Hepatocyte (in vitro differentiated cells): ENCODE results near the gene FAF1. TPM values are rescaled to one million over a fixed set of nuclear protein-coding genes. Genes with fewer than 3 reads are reported as not detected.

Source experiments
- DNase-seq: peaks from one replicate; pipeline ENCODE4 v3.0.0-alpha.2; 2016; ENCODE audit warnings: low spot score
- H2AFZ ChIP-seq: fragments of 200-600 bp; sonication (generic); 2 replicates; pipeline ENCODE4 v1.6.0; 2016; ENCODE audit warnings: antibody characterized with exemption, mild to moderate bottlenecking
- H3K27ac ChIP-seq: fragments of 200-600 bp; sonication (generic); 2 replicates; pipeline ENCODE4 v1.5.1; 2016; ENCODE audit warnings: mild to moderate bottlenecking
- H3K27me3 ChIP-seq: fragments of 200-600 bp; sonication (generic); 2 replicates; pipeline ENCODE4 v1.6.1; 2016
- H3K36me3 ChIP-seq: fragments of 200-600 bp; sonication (generic); replicated peaks from 2 replicates; pipeline ENCODE4 v1.5.1; 2016; ENCODE audit warnings: low read depth; ENCODE audit not compliant: insufficient read depth
- H3K4me1 ChIP-seq: fragments of 200-600 bp; sonication (generic); 2 replicates; pipeline ENCODE4 v1.5.1; 2016; ENCODE audit warnings: mild to moderate bottlenecking, moderate library complexity; ENCODE audit not compliant: insufficient read depth
- H3K4me2 ChIP-seq: fragments of 200-600 bp; sonication (generic); 2 replicates; pipeline ENCODE4 v1.6.0; 2016
- H3K4me3 ChIP-seq: fragments of 200-600 bp; sonication (generic); 2 replicates; pipeline ENCODE4 v1.5.1; 2016; ENCODE audit warnings: mild to moderate bottlenecking
- H3K79me2 ChIP-seq: fragments of 200-600 bp; sonication (generic); 2 replicates; pipeline ENCODE4 v1.6.0; 2017; ENCODE audit warnings: mild to moderate bottlenecking
- H3K9me2 ChIP-seq: fragments of 200-600 bp; sonication (generic); replicated peaks from 2 replicates; pipeline ENCODE4 v1.6.0; 2017; ENCODE audit warnings: mild to moderate bottlenecking; ENCODE audit not compliant: insufficient read depth
- H3K9me3 ChIP-seq: fragments of 200-600 bp; sonication (generic); 2 replicates; pipeline ENCODE4 v1.5.1; 2016; ENCODE audit warnings: low read depth, mild to moderate bottlenecking
- H4K20me1 ChIP-seq: fragments of 200-600 bp; sonication (generic); 2 replicates; pipeline ENCODE4 v1.6.0; 2016; ENCODE audit warnings: mild to moderate bottlenecking; ENCODE audit not compliant: insufficient read depth, poor library complexity, severe bottlenecking
- CTCF ChIP-seq: fragments of 200-600 bp; sonication (generic); IDR thresholded peaks from 2 replicates; pipeline ENCODE4 v1.5.1; 2016; ENCODE audit warnings: antibody characterized with exemption, mild to moderate bottlenecking; ENCODE audit not compliant: poor library complexity
- EZH2 ChIP-seq: fragments of 200-600 bp; sonication (generic); IDR thresholded peaks from 2 replicates; pipeline ENCODE4 v1.6.1; 2016; ENCODE audit warnings: antibody characterized with exemption, mild to moderate bottlenecking, borderline replicate concordance
- EZH2phosphoT487 ChIP-seq: fragments of 200-600 bp; sonication (generic); IDR thresholded peaks from one replicate; pipeline ENCODE4 v1.6.1; 2018; ENCODE audit warnings: antibody characterized with exemption, mild to moderate bottlenecking, low read depth, moderate library complexity; ENCODE audit not compliant: unreplicated experiment, severe bottlenecking
- WGBS: methylation state at CpG from one replicate; pipeline ENCODE4 v1.1.6; 2016; ENCODE audit warnings: low lambda C conversion rate; ENCODE audit errors: missing lambda C conversion rate; 5-methylcytosine and 5-hydroxymethylcytosine counted together
- polyA plus RNA-seq: library from polyadenylated mRNA; unstranded; fragments of >200 nt; fragmentation: Nextera tagmentation; extraction: Ambion mirVana; gene quantifications from 2 replicates; pipeline ENCODE4 v1.2.1, GENCODE V29; 2016
- total RNA-seq: library from RNA; depleted of rRNA; stranded (reverse); fragments of >200 nt; gene quantifications from 2 replicates; pipeline ENCODE4 v1.2.3, GENCODE V29; 2014

The FAF1 gene
- total and polyA plus RNA-seq, 2 experiments from 2014 or later = 25.7 to 35.5 TPM

GRCh38 chr1:50427086-50427817, 532.8 kb downstream of the FAF1 start:
- H3K4me1 ChIP-seq = peaks cover 17% of the 10 kb centered on the region
- no peak overlapping the region for H3K27ac ChIP-seq
- no peak overlapping the region for H2AFZ ChIP-seq
- DNase-seq = no peak
- peaks cover 99% of the 10 kb centered on the region for H3K27me3 ChIP-seq
- peak overlapping the region; percentile 51 for H3K4me2 ChIP-seq
- H3K9me3 ChIP-seq = no peaks in the 10 kb centered on the region
- H3K9me2 ChIP-seq = no peaks in the 10 kb centered on the region
- peak; percentile 58 for TF ChIP-seq EZH2phosphoT487
- peak; percentile 95 for TF ChIP-seq EZH2
- TF ChIP-seq CTCF = no peak
- no peaks in the 10 kb centered on the region for H3K36me3 ChIP-seq
- H3K79me2 ChIP-seq = no peaks in the 10 kb centered on the region
- no peaks in the 10 kb centered on the region for H4K20me1 ChIP-seq
- no peak overlapping the region for H3K4me3 ChIP-seq
- 3% methylated on average over 42 of the region's 44 CpGs for WGBS

GRCh38 chr1:50426702-50427085, 533.4 kb downstream of the FAF1 start:
- H3K9me3 ChIP-seq = no peaks in the 10 kb centered on the region
- peak overlapping the region; percentile 51 for H3K4me2 ChIP-seq
- 0% methylated on average over 6 of the region's 28 CpGs for WGBS
- H3K27ac ChIP-seq = no peak overlapping the region
- no peak overlapping the region for H3K4me3 ChIP-seq
- H3K27me3 ChIP-seq = peaks cover 99% of the 10 kb centered on the region
- TF ChIP-seq CTCF (no peak), EZH2 (no peak), EZH2phosphoT487 (no peak)
- H2AFZ ChIP-seq = no peak overlapping the region
- no peaks in the 10 kb centered on the region for H4K20me1 ChIP-seq
- H3K4me1 ChIP-seq = peaks cover 17% of the 10 kb centered on the region
- no peak for DNase-seq
- H3K9me2 ChIP-seq = no peaks in the 10 kb centered on the region
- H3K79me2 ChIP-seq = no peaks in the 10 kb centered on the region
- H3K36me3 ChIP-seq = no peaks in the 10 kb centered on the region

- peaks cover 17% of the 10 kb centered on the region for H3K4me1 ChIP-seq
- no peaks in the 10 kb centered on the region for H3K9me3 ChIP-seq
- no peaks in the 10 kb centered on the region for H3K79me2 ChIP-seq
- H3K4me2 ChIP-seq = no peak overlapping the region
- H3K27ac ChIP-seq = no peak overlapping the region
- H4K20me1 ChIP-seq = no peaks in the 10 kb centered on the region
- DNase-seq = no peak
- no peak for TF ChIP-seq EZH2
- no peak for TF ChIP-seq CTCF
- H3K27me3 ChIP-seq = peaks cover 99% of the 10 kb centered on the region
- H2AFZ ChIP-seq = no peak overlapping the region
- WGBS = 12% methylated on average over 20 of the region's 20 CpGs
- no peak overlapping the region for H3K4me3 ChIP-seq
- no peaks in the 10 kb centered on the region for H3K36me3 ChIP-seq
- H3K9me2 ChIP-seq = no peaks in the 10 kb centered on the region
Measured at GRCh38 chr1:50426108-50426700, 533.9 kb downstream of the FAF1 start.
